Neuronal stem cell (in vitro differentiated cells): ENCODE data around the gene SEC22B.
"Not testable (repeated sequence)": the region's sequence is repeated elsewhere in the genome, so short reads cannot be mapped to it uniquely, and the experiment has no call there.

Experiments
- DNase-seq: peaks from one replicate; pipeline ENCODE4 v3.0.0-alpha.2; 2013; ENCODE audit warnings: low spot score
- H2AFZ ChIP-seq: one replicate; pipeline ENCODE4 v1.6.1; 2013; ENCODE audit warnings: mild to moderate bottlenecking, low read length, inconsistent platforms
- H2AK5ac ChIP-seq: 2 replicates; pipeline ENCODE4 v1.6.1; 2013; ENCODE audit warnings: low read depth, mild to moderate bottlenecking, inconsistent platforms, low read length, moderate library complexity, mixed read lengths
- H2BK120ac ChIP-seq: 2 replicates; pipeline ENCODE4 v1.6.1; 2013; ENCODE audit warnings: low read depth, mild to moderate bottlenecking, inconsistent platforms, low read length, moderate library complexity, mixed read lengths
- H2BK12ac ChIP-seq: one replicate; pipeline ENCODE4 v1.6.1; 2013; ENCODE audit warnings: low read length, inconsistent platforms
- H2BK15ac ChIP-seq: 2 replicates; pipeline ENCODE4 v1.6.1; 2013; ENCODE audit warnings: mild to moderate bottlenecking, low read length, inconsistent platforms, mixed read lengths
- H2BK5ac ChIP-seq: one replicate; pipeline ENCODE4 v1.6.1; 2013; ENCODE audit warnings: inconsistent platforms, mild to moderate bottlenecking, low read length, moderate library complexity
- H3K14ac ChIP-seq: one replicate; pipeline ENCODE4 v1.6.1; 2013; ENCODE audit warnings: low read length, inconsistent platforms
- H3K18ac ChIP-seq: 2 replicates; pipeline ENCODE4 v1.6.1; 2013; ENCODE audit warnings: low read length, inconsistent platforms
- H3K23ac ChIP-seq: 2 replicates; pipeline ENCODE4 v1.6.1; 2013; ENCODE audit warnings: low read depth, mild to moderate bottlenecking, mixed read lengths, low read length, inconsistent platforms; ENCODE audit not compliant: poor library complexity
- H3K27ac ChIP-seq: replicated peaks from 3 replicates; pipeline ENCODE4 v1.5.1; 2013; ENCODE audit warnings: low read length, inconsistent platforms
- H3K27me3 ChIP-seq, 3 experiments: 2 replicates each; pipeline ENCODE4 v1.6.1; 2013; ENCODE audit warnings: low read length in 3 of 3, mild to moderate bottlenecking in 2 of 3, inconsistent platforms in 1 of 3, low read depth in 1 of 3, mixed read lengths in 1 of 3, moderate library complexity in 1 of 3; ENCODE audit not compliant: control insufficient read depth in 3 of 3, insufficient read depth in 3 of 3
- H3K36me3 ChIP-seq, 2 donors: replicated peaks in 1 of 2; 2 replicates each; pipeline ENCODE4 v1.6.1; 2013; ENCODE audit warnings: low read length in 2 of 2; ENCODE audit not compliant: control insufficient read depth in 2 of 2, insufficient read depth in 2 of 2
- H3K4ac ChIP-seq: 2 replicates; pipeline ENCODE4 v1.6.1; 2013; ENCODE audit warnings: inconsistent platforms, mild to moderate bottlenecking, low read length, moderate library complexity
- H3K4me1 ChIP-seq, 2 donors: 1 replicate in 1 of 2; 2 replicates in 1 of 2; pipeline ENCODE4 v1.6.1; 2013; ENCODE audit warnings: low read length in 2 of 2, low read depth in 1 of 2; ENCODE audit not compliant: control insufficient read depth in 2 of 2, insufficient read depth in 1 of 2
- H3K4me2 ChIP-seq: one replicate; pipeline ENCODE4 v1.6.1; 2013; ENCODE audit warnings: mild to moderate bottlenecking, low read length, inconsistent platforms; ENCODE audit not compliant: insufficient read depth, poor library complexity, severe bottlenecking
- H3K4me3 ChIP-seq, 2 donors: 2 replicates each; pipeline ENCODE4 v1.5.1; 2013; ENCODE audit warnings: low read length in 2 of 2, mild to moderate bottlenecking in 2 of 2, inconsistent platforms in 1 of 2, moderate library complexity in 1 of 2
- H3K79me1 ChIP-seq: one replicate; pipeline ENCODE4 v1.6.1; 2013; ENCODE audit warnings: low read depth, mild to moderate bottlenecking, inconsistent platforms, low read length, moderate library complexity
- H3K9ac ChIP-seq: one replicate; pipeline ENCODE4 v1.6.1; 2013; ENCODE audit warnings: mild to moderate bottlenecking, low read depth, low read length, inconsistent platforms; ENCODE audit not compliant: poor library complexity
- H3K9me3 ChIP-seq, 2 donors: replicated peaks in 1 of 2; 2 replicates each; pipeline versions ENCODE3 to v1.6.1; 2013; ENCODE audit warnings: low read length in 2 of 2, mild to moderate bottlenecking in 2 of 2, inconsistent platforms in 1 of 2, low read depth in 1 of 2, mixed read lengths in 1 of 2, moderate library complexity in 1 of 2; ENCODE audit not compliant: control insufficient read depth in 2 of 2, insufficient read depth in 1 of 2
- H4K8ac ChIP-seq: one replicate; pipeline ENCODE4 v1.6.1; 2013; ENCODE audit warnings: low read depth, mild to moderate bottlenecking, inconsistent platforms, low read length, moderate library complexity
- H4K91ac ChIP-seq: one replicate; pipeline ENCODE4 v1.6.1; 2013; ENCODE audit warnings: low read length, low read depth, mild to moderate bottlenecking, inconsistent platforms; ENCODE audit not compliant: poor library complexity
- WGBS, 2 donors: extraction: QIAGEN DNeasy Blood & Tissue Kit; methylation state at CpG; one replicate each; pipeline ENCODE4 v1.1.7; 2013; ENCODE audit warnings: missing lambda C conversion rate in 2 of 2, mixed read lengths in 1 of 2; ENCODE audit not compliant: insufficient read length in 2 of 2, insufficient replicate concordance in 1 of 2; ENCODE audit errors: extremely low coverage in 2 of 2; 5-methylcytosine and 5-hydroxymethylcytosine counted together

SEC22B gene

DNA sequence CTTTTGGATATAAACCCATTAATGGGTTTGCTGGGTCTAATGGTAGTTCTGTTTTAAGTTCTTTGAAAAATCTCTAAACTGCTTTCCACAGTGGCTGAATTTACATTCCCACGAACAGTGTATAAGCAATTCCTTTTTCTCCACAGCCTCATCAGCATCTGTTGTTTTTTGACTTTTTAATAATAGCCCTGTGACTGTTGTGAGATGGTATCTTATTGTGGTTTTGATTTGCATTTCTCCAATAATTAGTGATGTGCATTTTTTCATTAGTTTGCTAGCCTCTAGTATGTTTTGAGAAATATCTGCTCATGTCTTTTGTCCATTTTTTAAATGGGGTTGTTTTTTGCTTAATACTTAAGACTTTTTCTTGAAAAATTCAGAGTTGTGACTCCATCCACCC is 11.6 kb downstream of the SEC22B start:
- not testable (repeated sequence) for H3K4ac ChIP-seq, H2BK5ac ChIP-seq, H3K18ac ChIP-seq

DNA sequence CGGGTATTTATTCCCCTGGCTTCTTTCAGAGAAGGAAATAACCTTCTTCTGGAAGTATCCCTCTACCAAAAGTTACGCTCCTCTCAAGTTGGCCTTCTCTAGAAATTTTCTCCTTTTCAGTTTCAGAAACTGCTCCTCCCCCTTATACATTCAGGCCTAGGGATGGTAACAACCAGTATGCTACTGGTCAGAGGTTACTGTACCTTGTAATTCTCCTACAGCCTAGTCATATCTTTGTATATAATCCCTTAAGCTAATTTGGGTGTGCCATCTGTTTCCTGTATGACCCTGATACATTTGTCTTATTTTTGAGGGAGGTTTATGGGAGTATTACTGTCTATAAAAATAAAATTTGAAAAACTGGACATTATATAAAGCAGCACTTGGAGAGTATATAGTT is 14.3 kb downstream of the SEC22B start:
- H2BK5ac ChIP-seq, H3K14ac ChIP-seq, H3K79me1 ChIP-seq, H3K4me2 ChIP-seq, H4K8ac ChIP-seq, DNase-seq, H4K91ac ChIP-seq, H3K4me1 ChIP-seq, H2BK15ac ChIP-seq, H3K18ac ChIP-seq, H3K4me3 ChIP-seq, H3K9ac ChIP-seq, H2AFZ ChIP-seq, H3K23ac ChIP-seq, H2AK5ac ChIP-seq, H3K27me3 ChIP-seq, H3K9me3 ChIP-seq, H3K27ac ChIP-seq, H2BK120ac ChIP-seq, H2BK12ac ChIP-seq, H3K36me3 ChIP-seq, H3K4ac ChIP-seq: not testable (repeated sequence)
- no CpG with 5 or more reads among the region's 2 CpGs for WGBS, 2 donors

More for the DNA sequence above, 11.6 kb downstream of the SEC22B start:
- H4K8ac ChIP-seq, H3K9me3 ChIP-seq, H3K36me3 ChIP-seq, H2BK12ac ChIP-seq, DNase-seq, H2BK15ac ChIP-seq, H3K27ac ChIP-seq, H4K91ac ChIP-seq, H3K79me1 ChIP-seq, H3K14ac ChIP-seq, H2AK5ac ChIP-seq, H3K4me2 ChIP-seq, H2AFZ ChIP-seq, H3K27me3 ChIP-seq, H3K9ac ChIP-seq, H2BK120ac ChIP-seq, H3K4me1 ChIP-seq, H3K4me3 ChIP-seq, H3K23ac ChIP-seq: not testable (repeated sequence)
- WGBS, 2 donors: no CpG with 5 or more reads among the region's 1 CpG

DNA sequence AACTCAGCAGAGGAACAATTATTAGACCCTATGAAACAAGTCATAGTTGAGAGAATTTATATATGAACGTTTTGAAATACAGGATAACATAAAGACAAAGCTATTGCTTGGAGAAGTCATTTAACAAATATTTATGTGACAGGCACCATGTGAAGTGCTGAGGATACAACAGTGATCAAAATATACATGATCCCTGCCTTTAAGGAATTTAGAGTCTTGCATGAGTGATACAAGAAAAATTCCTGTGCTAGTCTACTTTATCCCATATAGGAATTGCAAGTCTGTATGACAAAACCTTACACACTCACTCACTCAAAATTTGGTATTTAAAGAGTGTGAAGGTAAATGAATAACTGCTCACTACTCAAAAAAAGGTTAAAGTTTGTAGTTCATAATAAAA is 17.8 kb downstream of the SEC22B start:
- H3K14ac ChIP-seq, H3K4me1 ChIP-seq, H4K8ac ChIP-seq, H2BK120ac ChIP-seq, H3K23ac ChIP-seq, DNase-seq, H2AK5ac ChIP-seq, H2BK15ac ChIP-seq, H3K4me3 ChIP-seq, H3K9me3 ChIP-seq, H3K18ac ChIP-seq, H3K27me3 ChIP-seq, H2BK12ac ChIP-seq, H3K79me1 ChIP-seq, H3K9ac ChIP-seq, H3K4me2 ChIP-seq, H2BK5ac ChIP-seq, H2AFZ ChIP-seq, H3K4ac ChIP-seq, H3K27ac ChIP-seq, H4K91ac ChIP-seq, H3K36me3 ChIP-seq: not testable (repeated sequence)
- WGBS, 2 donors: no CpG with 5 or more reads among the region's 1 CpG

DNA sequence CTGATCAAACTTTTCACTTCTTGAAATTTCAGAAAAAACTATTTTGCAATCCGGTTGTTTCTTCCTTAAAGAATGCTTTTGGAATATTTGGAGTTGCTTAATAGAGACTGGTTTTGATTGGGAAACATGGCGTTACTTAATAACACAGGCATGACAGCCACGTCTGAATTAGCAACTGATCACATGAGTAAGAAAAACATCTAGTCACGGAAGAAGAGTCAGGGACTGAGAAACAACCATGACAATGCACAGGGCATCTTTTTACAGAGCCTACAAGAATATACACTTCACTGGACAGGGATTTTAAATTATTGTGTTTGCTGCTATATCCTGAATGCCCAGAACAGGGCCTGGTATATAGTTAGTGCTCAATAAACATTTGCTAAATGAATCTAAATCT is 18.2 kb downstream of the SEC22B start:
- not testable (repeated sequence) for H4K91ac ChIP-seq, H4K8ac ChIP-seq, H2BK12ac ChIP-seq, H2BK15ac ChIP-seq, H3K27me3 ChIP-seq, H2AFZ ChIP-seq, H3K18ac ChIP-seq, H2AK5ac ChIP-seq, H3K4me3 ChIP-seq, H3K14ac ChIP-seq, H3K4me1 ChIP-seq, H3K79me1 ChIP-seq, H3K9me3 ChIP-seq, H3K36me3 ChIP-seq, H3K27ac ChIP-seq, H3K23ac ChIP-seq, H3K9ac ChIP-seq, DNase-seq, H2BK5ac ChIP-seq, H3K4me2 ChIP-seq, H2BK120ac ChIP-seq, H3K4ac ChIP-seq
- no CpG with 5 or more reads among the region's 4 CpGs for WGBS, 2 donors
